HL-60 (cell line): ENCODE measurements around the gene HS3ST5.

Experiments used
- DNase-seq, 2 experiments: peaks; one replicate each; pipeline ENCODE4 v3.0.0-alpha.2; 2010 to 2020; ENCODE audit warnings: low read depth in 1 of 2, low spot score in 1 of 2
- H3K27ac ChIP-seq: fragments of 250-450 bp; sonication (Bioruptor Pico); replicated peaks from 2 replicates; pipeline ENCODE4 v1.5.1; 2020; ENCODE audit warnings: mild to moderate bottlenecking, moderate library complexity
- H3K27me3 ChIP-seq: fragments of 250-450 bp; sonication (Bioruptor Pico); 2 replicates; pipeline ENCODE4 v1.5.1; 2021; ENCODE audit warnings: mild to moderate bottlenecking, moderate library complexity; ENCODE audit not compliant: insufficient read depth, poor library complexity, severe bottlenecking
- H3K4me3 ChIP-seq: replicated peaks from 2 replicates; pipeline ENCODE4 v1.5.1; 2011; ENCODE audit warnings: mild to moderate bottlenecking, control low read depth, low read length; ENCODE audit not compliant: insufficient read depth
- CTCF ChIP-seq: IDR thresholded peaks from one replicate; pipeline ENCODE4 v1.5.1; 2011; ENCODE audit warnings: low read length, control low read depth, inconsistent platforms; ENCODE audit not compliant: insufficient read depth
- GABPA ChIP-seq: IDR thresholded peaks from 2 replicates; pipeline ENCODE4 v1.6.1; 2012; ENCODE audit warnings: low read depth
- POLR2AphosphoS5 ChIP-seq: IDR thresholded peaks from 2 replicates; pipeline ENCODE4 v1.6.1; 2012; ENCODE audit warnings: low read depth
- REST ChIP-seq: IDR thresholded peaks from 2 replicates; pipeline ENCODE4 v1.6.1; 2012; ENCODE audit warnings: low read depth; ENCODE audit not compliant: insufficient replicate concordance
- SPI1 ChIP-seq: IDR thresholded peaks from 2 replicates; pipeline ENCODE4 v1.6.1; 2012; ENCODE audit warnings: low read depth, mild to moderate bottlenecking, borderline replicate concordance

The HS3ST5 gene

GRCh38 chr6:114339706-114340105 lies 3.1 kb downstream of the HS3ST5 start:
- no peak overlapping the region for H3K4me3 ChIP-seq
- H3K27ac ChIP-seq = peak overlapping the region; percentile 60
- H3K27me3 ChIP-seq = peaks cover 28% of the 10 kb centered on the region
- TF ChIP-seq REST (no peak), CTCF (no peak), GABPA (no peak), POLR2AphosphoS5 (no peak), SPI1 (no peak)
- DNase-seq = no peak

- H3K4me3 ChIP-seq = no peak overlapping the region
- DNase-seq = no peak
- peaks cover 3% of the 10 kb centered on the region for H3K27me3 ChIP-seq
- no peak overlapping the region for H3K27ac ChIP-seq
- TF ChIP-seq POLR2AphosphoS5 (no peak), REST (no peak), GABPA (no peak), SPI1 (no peak), CTCF (no peak)
These were observed 8.6 kb downstream of the HS3ST5 start for GRCh38 chr6:114334237-114334636.

- DNase-seq = no peak
- no peak for TF ChIP-seq CTCF
- TF ChIP-seq REST = no peak
- TF ChIP-seq GABPA = no peak
- no peak for TF ChIP-seq POLR2AphosphoS5
- TF ChIP-seq SPI1 = no peak
- no peak overlapping the region for H3K27ac ChIP-seq
- H3K4me3 ChIP-seq = no peak overlapping the region
- H3K27me3 ChIP-seq = no peaks in the 10 kb centered on the region
These were observed 15.7 kb downstream of the HS3ST5 start for GRCh38 chr6:114327074-114327473.
